Lower leg skin (tissue), 4 donors: ENCODE results near the gene NXPE4. TPM values are rescaled to one million over a fixed set of nuclear protein-coding genes. Genes with fewer than 3 reads are reported as not detected.

Experiments used
- DNase-seq, 2 donors: peaks; one replicate each; pipeline ENCODE4 v3.0.0-alpha.2; 2019; ENCODE audit warnings: low spot score in 2 of 2
- H3K4me3 ChIP-seq: fragments of 200-600 bp; sonication (generic); 2 replicates; pipeline ENCODE4 v1.5.1; 2017; ENCODE audit warnings: mild to moderate bottlenecking, low read depth; ENCODE audit not compliant: poor library complexity, severe bottlenecking
- CTCF ChIP-seq, 3 donors: fragments of 450-650 bp; IDR thresholded peaks; one replicate each; pipeline ENCODE4 v1.5.1; 2016; ENCODE audit warnings: antibody characterized with exemption in 3 of 3, mild to moderate bottlenecking in 3 of 3, moderate library complexity in 2 of 3
- POLR2A ChIP-seq, 2 donors: fragments of 450-650 bp; IDR thresholded peaks; one replicate each; pipeline ENCODE4 v1.6.1; 2016 to 2017; ENCODE audit warnings: antibody characterized with exemption in 2 of 2, mild to moderate bottlenecking in 1 of 2, moderate library complexity in 1 of 2
- WGBS, 2 donors: methylation state at CpG; one replicate each; pipeline ENCODE4 v1.1.5; 2018; 5-methylcytosine and 5-hydroxymethylcytosine counted together
- intact Hi-C: fragments of 100-400 bp; cut with DNase I; formaldehyde crosslinking; loops from one replicate; pipeline ENCODE4 v1.15.0; 2023; ENCODE audit warnings: low total_unique reads
- total RNA-seq, 4 donors: library from RNA; depleted of rRNA; stranded (reverse); fragments of >200 nt; gene quantifications; one replicate each; pipeline ENCODE4 v1.1.0, GENCODE V29; 2016

Gene NXPE4
- total RNA-seq, 4 donors from 2014 or later: not detected

DNA sequence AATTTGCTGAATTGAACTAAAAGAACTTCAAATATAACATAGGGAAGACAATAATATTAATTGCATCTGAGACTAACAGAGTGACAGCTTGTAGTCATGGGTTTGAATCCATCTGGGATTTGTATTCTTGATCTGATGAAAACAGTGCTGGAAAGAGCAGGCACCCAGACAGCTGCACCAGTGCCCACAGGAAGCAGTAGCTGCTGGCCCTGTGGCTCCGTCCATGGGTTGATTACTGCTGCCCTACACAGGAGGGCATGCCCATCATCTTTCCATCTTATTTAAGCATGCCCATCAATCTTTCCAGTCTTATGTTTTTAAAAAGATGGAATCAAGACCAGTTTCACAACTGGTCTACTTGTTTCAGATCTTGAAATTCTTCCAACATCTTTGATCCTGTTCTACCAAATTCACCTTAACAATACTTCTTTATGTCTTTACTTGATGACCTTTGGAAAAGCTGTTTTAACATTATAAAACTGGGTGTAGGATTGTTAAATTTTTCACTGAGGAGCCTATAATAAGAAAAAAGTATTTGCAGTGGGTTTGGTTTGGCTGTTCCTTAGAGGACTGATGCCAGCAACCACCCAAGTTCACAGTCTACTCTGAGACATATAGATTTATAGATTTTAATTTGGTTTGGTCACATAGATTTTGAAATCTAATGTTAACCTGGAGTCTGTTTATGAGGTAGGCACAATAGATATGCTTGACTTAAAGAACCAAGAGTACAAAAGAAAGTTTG is 761 bp upstream of the NXPE4 start:
- TF ChIP-seq CTCF (IDR thresholded peaks at IDR 0.05) (no peak), POLR2A (IDR thresholded peaks at IDR 0.05) (no peak)
- intact Hi-C loops: no loop called here
- WGBS, 2 donors: 60 to 78% methylated on average over 1 of the region's 1 CpG
- no peak overlapping the region for H3K4me3 ChIP-seq
- no peak for DNase-seq

- no peak for DNase-seq
- intact Hi-C loops: no loop called here
- H3K4me3 ChIP-seq: no peak overlapping the region
- 69 to 74% methylated on average over 3 of the region's 3 CpGs for WGBS, 2 donors
- TF ChIP-seq POLR2A (IDR thresholded peaks at IDR 0.05) (no peak), CTCF (IDR thresholded peaks at IDR 0.05) (no peak)
Observed at GRCh38 chr11:114594703-114595102, 883 bp downstream of the NXPE4 start.

GRCh38 chr11:114587398-114587953 is 8.1 kb downstream of the NXPE4 start:
- intact Hi-C loops: no loop called here
- TF ChIP-seq POLR2A (IDR thresholded peaks at IDR 0.05) (no peak), CTCF (IDR thresholded peaks at IDR 0.05) (no peak)
- WGBS, 2 donors: 88 to 92% methylated on average over 3 of the region's 3 CpGs
- DNase-seq: no peak
- H3K4me3 ChIP-seq: no peak overlapping the region

GRCh38 chr11:114586797-114587196 is 8.8 kb downstream of the NXPE4 start:
- WGBS, 2 donors: 88 to 94% methylated on average over 5 of the region's 5 CpGs
- TF ChIP-seq POLR2A (IDR thresholded peaks at IDR 0.05) (no peak), CTCF (IDR thresholded peaks at IDR 0.05) (no peak)
- intact Hi-C loops: no loop called here

DNA sequence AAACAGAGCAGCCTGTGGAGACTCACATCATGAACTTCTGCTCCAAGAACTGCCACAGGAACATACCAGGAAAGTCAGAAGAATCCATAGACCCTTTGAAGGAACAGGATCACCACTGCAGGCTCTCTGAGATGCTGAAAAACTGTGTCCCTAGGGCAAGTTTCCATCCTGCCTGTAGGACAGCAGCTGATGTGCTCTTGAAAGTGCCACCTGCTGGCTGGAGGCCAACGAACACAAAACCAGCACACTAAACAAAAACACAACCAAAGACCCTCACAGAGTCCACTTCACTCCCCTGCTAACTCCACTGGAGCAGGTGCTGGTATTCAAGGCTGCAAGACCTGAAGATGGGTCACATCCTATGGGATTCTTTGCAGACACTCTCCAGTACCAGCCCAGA is 23.9 kb downstream of the NXPE4 start:
- DNase-seq: no peak
- WGBS, 2 donors: 25 to 73% methylated on average over 1 of the region's 1 CpG
- no peak overlapping the region for H3K4me3 ChIP-seq
- TF ChIP-seq POLR2A (IDR thresholded peaks at IDR 0.05) (no peak), CTCF (IDR thresholded peaks at IDR 0.05) (no peak)
- intact Hi-C loops: no loop called here

More at GRCh38 chr11:114586797-114587196, 8.8 kb downstream of the NXPE4 start:
- no peak overlapping the region for H3K4me3 ChIP-seq
- no peak for DNase-seq
